ENCODE results near the gene FMN2. TPM values are rescaled to one million over a fixed set of nuclear protein-coding genes. Genes with fewer than 3 reads are reported as not detected.

The FMN2 gene
- total RNA-seq, 1 donor from 2014 or later = not detected

DNA sequence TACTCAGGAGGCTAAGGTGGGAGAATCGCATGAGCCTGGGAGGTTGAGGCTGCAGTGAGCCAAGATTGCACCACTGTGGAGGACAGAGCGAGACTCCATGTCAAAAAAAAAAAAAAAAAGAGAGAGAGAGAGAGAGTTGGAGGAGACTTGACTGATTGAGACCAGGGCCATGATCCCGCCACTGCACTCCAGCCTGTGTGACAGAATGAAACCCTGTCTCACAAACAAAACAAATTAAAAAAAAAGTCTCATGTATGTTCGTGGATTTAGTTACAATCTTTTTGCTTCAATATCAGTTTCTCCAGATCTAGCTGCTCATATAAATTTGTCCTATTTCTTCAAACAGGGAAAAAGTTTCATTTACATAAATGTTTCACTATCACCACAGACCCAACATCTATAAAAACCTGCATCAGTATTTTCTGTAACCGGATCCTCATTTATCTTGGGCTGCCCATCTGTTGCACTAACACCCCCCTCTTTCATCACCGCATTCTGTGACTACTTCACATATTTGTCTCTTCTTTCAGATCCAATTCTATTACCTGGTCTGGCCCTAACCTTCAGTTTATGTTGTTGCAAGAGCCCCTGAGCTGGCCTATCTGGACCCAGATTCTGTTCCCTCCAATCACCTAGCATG lies 393.2 kb downstream of the FMN2 start:
- TF ChIP-seq, protein P1, sequence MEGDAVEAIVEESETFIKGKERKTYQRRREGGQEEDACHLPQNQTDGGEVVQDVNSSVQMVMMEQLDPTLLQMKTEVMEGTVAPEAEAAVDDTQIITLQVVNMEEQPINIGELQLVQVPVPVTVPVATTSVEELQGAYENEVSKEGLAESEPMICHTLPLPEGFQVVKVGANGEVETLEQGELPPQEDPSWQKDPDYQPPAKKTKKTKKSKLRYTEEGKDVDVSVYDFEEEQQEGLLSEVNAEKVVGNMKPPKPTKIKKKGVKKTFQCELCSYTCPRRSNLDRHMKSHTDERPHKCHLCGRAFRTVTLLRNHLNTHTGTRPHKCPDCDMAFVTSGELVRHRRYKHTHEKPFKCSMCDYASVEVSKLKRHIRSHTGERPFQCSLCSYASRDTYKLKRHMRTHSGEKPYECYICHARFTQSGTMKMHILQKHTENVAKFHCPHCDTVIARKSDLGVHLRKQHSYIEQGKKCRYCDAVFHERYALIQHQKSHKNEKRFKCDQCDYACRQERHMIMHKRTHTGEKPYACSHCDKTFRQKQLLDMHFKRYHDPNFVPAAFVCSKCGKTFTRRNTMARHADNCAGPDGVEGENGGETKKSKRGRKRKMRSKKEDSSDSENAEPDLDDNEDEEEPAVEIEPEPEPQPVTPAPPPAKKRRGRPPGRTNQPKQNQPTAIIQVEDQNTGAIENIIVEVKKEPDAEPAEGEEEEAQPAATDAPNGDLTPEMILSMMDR (IDR thresholded peaks at IDR 0.05; ENCODE audit: borderline replicate concordance) = no peak
- no peak for DNase-seq
- H3K9me3 ChIP-seq (replicated peaks) = no peaks in the 10 kb centered on the region

DNA sequence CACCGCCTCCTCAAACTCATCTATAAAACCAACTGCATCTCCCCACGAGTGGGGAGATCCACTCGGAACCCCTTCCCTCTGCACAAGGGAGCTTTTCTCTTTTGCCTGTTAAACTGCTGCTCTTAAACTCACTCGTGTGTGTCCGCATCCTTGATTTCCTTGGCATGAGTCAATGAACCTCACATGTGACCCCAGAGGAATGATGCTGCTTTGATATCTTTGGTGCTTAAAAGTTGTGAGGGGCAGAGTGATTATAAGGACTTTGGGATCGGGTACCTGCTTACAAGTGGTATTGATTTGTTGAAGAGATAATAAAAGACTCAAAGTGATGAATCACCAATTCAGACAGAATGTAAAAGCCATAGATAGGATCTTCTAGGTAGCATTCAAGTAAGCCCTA lies 394.9 kb downstream of the FMN2 start:
- intact Hi-C loops (cut with micrococcal nuclease) = no loop called here
- DNase-seq = no peak
- Histone ChIP-seq H3K9me3 (replicated peaks) (no peaks in the 10 kb centered on the region), H3K4me1 (no peaks in the 10 kb centered on the region), H3K36me3 (no peaks in the 10 kb centered on the region), H3K27ac (replicated peaks) (no peak overlapping the region), H3K27me3 (ENCODE audit: low read depth) (peaks cover 11% of the 10 kb centered on the region), H3K4me3 (no peak overlapping the region)
- TF ChIP-seq, protein P1 (IDR thresholded peaks at IDR 0.05; ENCODE audit: borderline replicate concordance) = no peak

More for the DNA sequence above, 393.2 kb downstream of the FMN2 start:
- no peaks in the 10 kb centered on the region for H3K27me3 ChIP-seq (ENCODE audit: low read depth)
- H3K27ac ChIP-seq (replicated peaks) = no peak overlapping the region
- H3K4me3 ChIP-seq = no peak overlapping the region
- intact Hi-C loops (cut with micrococcal nuclease) = no loop called here
- H3K36me3 ChIP-seq = no peaks in the 10 kb centered on the region
- no peaks in the 10 kb centered on the region for H3K4me1 ChIP-seq

DNA sequence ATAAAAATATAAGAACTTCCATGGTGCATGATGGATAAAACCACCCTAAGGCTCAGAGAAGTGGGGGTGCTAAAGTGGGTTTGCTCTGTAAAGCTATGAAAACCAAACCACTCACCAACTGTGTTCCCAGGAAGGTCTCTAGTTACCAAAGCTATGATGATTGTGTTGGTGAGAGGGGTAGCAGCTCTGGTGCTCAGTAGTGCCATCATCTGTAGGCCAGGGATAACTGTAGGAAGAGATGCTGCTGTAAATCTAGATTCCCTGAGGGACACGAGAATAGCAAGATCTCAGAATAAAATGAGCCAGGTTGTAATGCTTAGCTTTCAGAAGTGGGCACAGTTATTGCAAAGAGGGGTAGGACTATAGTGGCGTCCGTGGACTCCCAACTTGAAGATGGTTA lies 395.8 kb downstream of the FMN2 start:
- H3K27me3 ChIP-seq (ENCODE audit: low read depth) = peaks cover 18% of the 10 kb centered on the region
- no peaks in the 10 kb centered on the region for H3K9me3 ChIP-seq (replicated peaks)
- H3K27ac ChIP-seq (replicated peaks) = no peak overlapping the region
- H3K4me3 ChIP-seq = no peak overlapping the region
- DNase-seq = no peak
- intact Hi-C loops (cut with micrococcal nuclease) = no loop called here
- H3K4me1 ChIP-seq = no peaks in the 10 kb centered on the region
- TF ChIP-seq, protein P1 (IDR thresholded peaks at IDR 0.05; ENCODE audit: borderline replicate concordance) = no peak
- H3K36me3 ChIP-seq = no peaks in the 10 kb centered on the region

DNA sequence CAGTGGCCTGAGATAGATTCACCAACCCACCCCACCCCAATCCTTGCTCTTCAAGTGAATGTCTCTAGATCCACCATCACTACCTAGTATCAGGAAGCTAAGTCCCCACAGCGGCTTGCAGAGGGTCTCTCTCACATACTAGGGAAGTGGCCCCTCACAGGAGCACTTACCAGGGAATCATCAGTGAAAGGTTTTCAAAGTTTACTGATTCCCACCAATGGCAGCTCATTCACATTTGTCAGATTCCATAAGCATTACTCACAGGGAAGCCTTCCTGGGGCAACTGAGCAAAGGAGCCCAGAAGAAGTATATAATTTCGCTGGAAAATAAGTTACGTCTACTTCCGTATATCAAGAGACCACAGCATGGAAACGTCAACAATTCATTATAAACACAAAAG lies 399.5 kb downstream of the FMN2 start:
- Histone ChIP-seq H3K27ac (replicated peaks) (no peak overlapping the region), H3K4me3 (no peak overlapping the region), H3K27me3 (ENCODE audit: low read depth) (peaks cover 32% of the 10 kb centered on the region), H3K4me1 (no peaks in the 10 kb centered on the region), H3K36me3 (no peaks in the 10 kb centered on the region), H3K9me3 (replicated peaks) (no peaks in the 10 kb centered on the region)
- intact Hi-C loops (cut with micrococcal nuclease) = no loop called here
- TF ChIP-seq, protein P1 (IDR thresholded peaks at IDR 0.05; ENCODE audit: borderline replicate concordance) = no peak
- no peak for DNase-seq

DNA sequence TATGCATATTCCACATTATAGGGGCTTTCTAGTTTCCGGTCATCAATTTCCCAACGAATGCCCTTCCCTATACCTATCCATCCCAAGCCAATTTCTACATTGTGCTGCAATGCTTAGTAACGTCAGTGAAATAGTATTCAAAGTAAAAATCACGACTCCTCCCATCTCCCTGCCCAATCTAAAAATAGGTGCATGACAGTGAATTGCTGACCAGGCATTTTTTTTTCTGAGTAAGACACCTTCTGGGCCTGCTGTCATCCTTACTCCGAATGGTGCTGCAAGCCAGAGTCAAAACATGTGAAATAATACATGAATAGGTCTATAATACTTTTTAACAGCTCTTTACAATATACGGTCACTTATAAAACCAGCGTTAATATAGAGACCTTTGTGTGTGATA lies 400.1 kb downstream of the FMN2 start:
- intact Hi-C loops (cut with micrococcal nuclease) = no loop called here
- H3K4me1 ChIP-seq = no peaks in the 10 kb centered on the region
- H3K36me3 ChIP-seq = no peaks in the 10 kb centered on the region
- H3K27ac ChIP-seq (replicated peaks) = no peak overlapping the region
- H3K27me3 ChIP-seq (ENCODE audit: low read depth) = peaks cover 32% of the 10 kb centered on the region
- H3K9me3 ChIP-seq (replicated peaks) = no peaks in the 10 kb centered on the region
- H3K4me3 ChIP-seq = no peak overlapping the region
- TF ChIP-seq, protein P1 (IDR thresholded peaks at IDR 0.05; ENCODE audit: borderline replicate concordance) = no peak
- DNase-seq = no peak
